Ishikawa (cell line): ENCODE data around the gene TNFAIP1.

Experiments
- CREB1 ChIP-seq: IDR thresholded peaks from 2 replicates; pipeline ENCODE4 v1.6.1; 2012; ENCODE audit warnings: low read depth
- EGR1 ChIP-seq: IDR thresholded peaks from 2 replicates; pipeline ENCODE4 v1.6.1; 2012
- EP300 ChIP-seq: IDR thresholded peaks from 2 replicates; pipeline ENCODE4 v1.6.1; 2012; ENCODE audit warnings: borderline replicate concordance
- FOXM1 ChIP-seq: IDR thresholded peaks from 2 replicates; pipeline ENCODE4 v1.6.1; 2012; ENCODE audit warnings: low read depth, borderline replicate concordance
- NFIC ChIP-seq: IDR thresholded peaks from 2 replicates; pipeline ENCODE4 v1.6.1; 2012
- RAD21 ChIP-seq: IDR thresholded peaks from 2 replicates; pipeline ENCODE4 v1.6.1; 2012; ENCODE audit warnings: low read depth
- TAF1 ChIP-seq: IDR thresholded peaks from 2 replicates; pipeline ENCODE4 v1.6.1; 2012; ENCODE audit warnings: low read depth, mild to moderate bottlenecking
- TCF12 ChIP-seq: IDR thresholded peaks from 2 replicates; pipeline ENCODE4 v1.6.1; 2012; ENCODE audit warnings: low read depth
- YY1 ChIP-seq: IDR thresholded peaks from 2 replicates; pipeline ENCODE4 v1.6.1; 2012; ENCODE audit warnings: low read depth
- TF ChIP-seq, protein P1 (sequence below): IDR thresholded peaks from 2 replicates; pipeline ENCODE4 v1.6.1; 2012
- TF ChIP-seq, protein P2 (sequence below): IDR thresholded peaks from 2 replicates; pipeline ENCODE4 v1.6.1; 2012; ENCODE audit warnings: low read depth, mild to moderate bottlenecking
- TF ChIP-seq, protein P3 (sequence below): IDR thresholded peaks from 2 replicates; pipeline ENCODE4 v1.6.1; 2012

DNA sequence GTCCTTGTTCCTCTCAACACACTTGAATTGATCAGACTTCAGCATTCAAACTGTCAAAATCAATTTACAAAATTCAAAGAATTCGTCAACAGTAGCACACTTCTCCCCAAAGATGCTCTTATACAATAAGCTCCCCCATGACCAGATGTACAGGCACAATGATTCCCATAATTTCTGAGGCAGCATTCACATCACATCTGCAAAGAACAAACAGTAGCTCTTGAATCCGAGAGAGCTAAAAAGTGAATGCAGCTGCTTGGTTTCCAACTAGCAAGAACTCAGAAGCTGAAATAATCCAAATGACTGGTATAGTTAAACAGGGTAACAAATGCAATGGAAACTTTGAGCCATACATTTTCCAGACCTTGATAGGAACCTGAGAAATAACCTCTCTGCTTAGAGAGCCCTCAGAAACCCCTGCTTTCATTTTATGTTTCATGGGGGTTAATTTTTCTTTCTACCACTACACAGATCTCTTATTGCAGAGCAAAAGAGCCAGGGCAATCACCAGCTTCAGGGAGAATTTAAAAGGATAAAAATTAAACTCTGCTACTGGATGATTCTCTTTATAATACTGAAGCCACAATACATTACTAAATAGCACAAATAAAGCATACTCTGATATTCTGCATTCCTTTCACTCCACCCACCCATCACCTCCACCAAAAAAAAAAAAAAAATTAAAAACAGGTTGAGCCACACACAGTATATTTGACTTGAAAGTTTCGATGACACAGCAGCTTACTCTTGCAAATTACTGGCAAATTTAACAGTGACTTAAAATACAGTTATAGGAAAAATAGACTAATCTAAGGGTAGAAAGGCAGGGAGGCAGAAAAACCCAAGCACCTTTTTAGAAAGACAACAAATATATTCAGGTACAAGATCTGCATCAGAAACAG lies 39.6 kb upstream of the TNFAIP1 start:
- TF ChIP-seq EP300 = no peak
- TF ChIP-seq, protein P1, sequence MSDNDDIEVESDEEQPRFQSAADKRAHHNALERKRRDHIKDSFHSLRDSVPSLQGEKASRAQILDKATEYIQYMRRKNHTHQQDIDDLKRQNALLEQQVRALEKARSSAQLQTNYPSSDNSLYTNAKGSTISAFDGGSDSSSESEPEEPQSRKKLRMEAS = no peak
- TF ChIP-seq NFIC = no peak
- no peak for TF ChIP-seq CREB1
- TF ChIP-seq YY1 = no peak
- TF ChIP-seq RAD21 = no peak
- TF ChIP-seq TCF12 = no peak
- TF ChIP-seq TAF1 = no peak
- TF ChIP-seq, protein P2, sequence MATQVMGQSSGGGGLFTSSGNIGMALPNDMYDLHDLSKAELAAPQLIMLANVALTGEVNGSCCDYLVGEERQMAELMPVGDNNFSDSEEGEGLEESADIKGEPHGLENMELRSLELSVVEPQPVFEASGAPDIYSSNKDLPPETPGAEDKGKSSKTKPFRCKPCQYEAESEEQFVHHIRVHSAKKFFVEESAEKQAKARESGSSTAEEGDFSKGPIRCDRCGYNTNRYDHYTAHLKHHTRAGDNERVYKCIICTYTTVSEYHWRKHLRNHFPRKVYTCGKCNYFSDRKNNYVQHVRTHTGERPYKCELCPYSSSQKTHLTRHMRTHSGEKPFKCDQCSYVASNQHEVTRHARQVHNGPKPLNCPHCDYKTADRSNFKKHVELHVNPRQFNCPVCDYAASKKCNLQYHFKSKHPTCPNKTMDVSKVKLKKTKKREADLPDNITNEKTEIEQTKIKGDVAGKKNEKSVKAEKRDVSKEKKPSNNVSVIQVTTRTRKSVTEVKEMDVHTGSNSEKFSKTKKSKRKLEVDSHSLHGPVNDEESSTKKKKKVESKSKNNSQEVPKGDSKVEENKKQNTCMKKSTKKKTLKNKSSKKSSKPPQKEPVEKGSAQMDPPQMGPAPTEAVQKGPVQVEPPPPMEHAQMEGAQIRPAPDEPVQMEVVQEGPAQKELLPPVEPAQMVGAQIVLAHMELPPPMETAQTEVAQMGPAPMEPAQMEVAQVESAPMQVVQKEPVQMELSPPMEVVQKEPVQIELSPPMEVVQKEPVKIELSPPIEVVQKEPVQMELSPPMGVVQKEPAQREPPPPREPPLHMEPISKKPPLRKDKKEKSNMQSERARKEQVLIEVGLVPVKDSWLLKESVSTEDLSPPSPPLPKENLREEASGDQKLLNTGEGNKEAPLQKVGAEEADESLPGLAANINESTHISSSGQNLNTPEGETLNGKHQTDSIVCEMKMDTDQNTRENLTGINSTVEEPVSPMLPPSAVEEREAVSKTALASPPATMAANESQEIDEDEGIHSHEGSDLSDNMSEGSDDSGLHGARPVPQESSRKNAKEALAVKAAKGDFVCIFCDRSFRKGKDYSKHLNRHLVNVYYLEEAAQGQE = no peak
- TF ChIP-seq EGR1 = no peak
- TF ChIP-seq, protein P3, sequence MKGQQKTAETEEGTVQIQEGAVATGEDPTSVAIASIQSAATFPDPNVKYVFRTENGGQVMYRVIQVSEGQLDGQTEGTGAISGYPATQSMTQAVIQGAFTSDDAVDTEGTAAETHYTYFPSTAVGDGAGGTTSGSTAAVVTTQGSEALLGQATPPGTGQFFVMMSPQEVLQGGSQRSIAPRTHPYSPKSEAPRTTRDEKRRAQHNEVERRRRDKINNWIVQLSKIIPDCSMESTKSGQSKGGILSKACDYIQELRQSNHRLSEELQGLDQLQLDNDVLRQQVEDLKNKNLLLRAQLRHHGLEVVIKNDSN = no peak
- no peak for TF ChIP-seq FOXM1
